K562 (cell line): Measurements from ENCODE around the gene APBB2. TPM values are rescaled to one million over a fixed set of nuclear protein-coding genes. Genes with fewer than 3 reads are reported as not detected.

ENCODE experiments used
- ATAC-seq: fragments of 200-7000 bp; cut with Tn5 transposase; 3 replicates; pipeline ENCODE4 v1.9.1; 2020; ENCODE audit warnings: moderate library complexity
- BruUV-seq: library from RNA; stranded (reverse); fragments of 400-500 nt; replicated peaks from 2 replicates; lab custom pipeline; 2021; lab: Mats Ljungman, UMichigan
- CTCF ChIA-PET: fragments of 300-600 bp; formaldehyde crosslinking; extraction: SDS; loops from one replicate; lab custom pipeline; 2021; ENCODE audit warnings: low intra/inter-chr PET ratio; lab: Yijun Ruan, JAX
- POLR2A ChIA-PET: fragments of 300-600, 350-650 bp; sonication (Branson Sonifier 250); formaldehyde crosslinking; extraction: SDS; loops from one replicate; lab custom pipeline; 2021; ENCODE audit warnings: antibody characterized with exemption, inconsistent platforms; lab: Yijun Ruan, JAX
- DNase-seq, 4 experiments: peaks; one replicate each; pipeline versions ENCODE4 v3.0.0 to v3.0.0-alpha.2; 2011 to 2018; ENCODE audit warnings: low spot score in 3 of 4, mixed read lengths in 3 of 4; ENCODE audit errors: extremely low read depth in 1 of 4
- FAIRE-seq: peaks from 2 replicates; lab custom pipeline; 2011; peaks lifted over from hg19 to GRCh38; lab: Jason Lieb, UNC
- H2AFZ ChIP-seq: 2 replicates; pipeline ENCODE4 v1.6.0; 2011; ENCODE audit warnings: low read depth, low read length, control low read depth, inconsistent platforms
- H3K27ac ChIP-seq: fragments of 200-600 bp; 3 replicates; pipeline ENCODE4 v1.8.0; 2011; ENCODE audit warnings: low read depth, mild to moderate bottlenecking, control low read depth, inconsistent platforms, low read length, moderate library complexity, mixed read lengths; ENCODE audit errors: extremely low read depth
- H3K27me3 ChIP-seq, 2 experiments: fragments of 300-600 bp in 1 of 2; 2 replicates in 1 of 2; 3 replicates in 1 of 2; pipeline versions ENCODE4 v1.6.0 to v1.8.0; 2011; ENCODE audit warnings: inconsistent platforms in 2 of 2, low read length in 2 of 2, mild to moderate bottlenecking in 1 of 2, mixed read lengths in 1 of 2, moderate library complexity in 1 of 2; ENCODE audit not compliant: control insufficient read depth in 2 of 2, insufficient read depth in 2 of 2
- H3K36me3 ChIP-seq: fragments of 300-600 bp; 3 replicates; pipeline ENCODE4 v1.8.0; 2011; ENCODE audit warnings: mild to moderate bottlenecking, low read length, inconsistent platforms; ENCODE audit not compliant: control insufficient read depth, insufficient read depth
- H3K4me1 ChIP-seq, 2 experiments: fragments of 200-600 bp in 1 of 2; replicated peaks in 1 of 2; 2 replicates in 1 of 2; 3 replicates in 1 of 2; pipeline versions ENCODE4 v1.5.1 to v1.8.0; 2011; ENCODE audit warnings: inconsistent platforms in 2 of 2, low read length in 2 of 2, mild to moderate bottlenecking in 1 of 2, mixed read lengths in 1 of 2, moderate library complexity in 1 of 2; ENCODE audit not compliant: control insufficient read depth in 2 of 2, insufficient read depth in 2 of 2
- H3K4me2 ChIP-seq: 2 replicates; pipeline ENCODE4 v1.6.1; 2011; ENCODE audit warnings: low read length, control low read depth, inconsistent platforms, mixed read lengths; ENCODE audit not compliant: insufficient read depth
- H3K4me3 ChIP-seq: fragments of 200-600 bp; sonication (generic), shearing (Covaris generic); 2 replicates; pipeline ENCODE4 v1.5.1; 2016; ENCODE audit warnings: control low read depth, inconsistent platforms
- H3K79me2 ChIP-seq: fragments of 200-600 bp; 3 replicates; pipeline ENCODE4 v1.8.0; 2011; ENCODE audit warnings: low read length, inconsistent platforms; ENCODE audit not compliant: control insufficient read depth, insufficient read depth
- H3K9ac ChIP-seq, 2 experiments: 2 replicates each; pipeline versions ENCODE4 v1.6.0 to v1.6.1; 2011; ENCODE audit warnings: low read depth in 2 of 2, low read length in 2 of 2, control low read depth in 1 of 2, inconsistent platforms in 1 of 2, mild to moderate bottlenecking in 1 of 2, mixed read lengths in 1 of 2; ENCODE audit not compliant: insufficient read depth in 1 of 2
- H3K9me1 ChIP-seq: one replicate; pipeline ENCODE4 v1.6.0; 2011; ENCODE audit warnings: inconsistent platforms, mild to moderate bottlenecking, low read length, moderate library complexity; ENCODE audit not compliant: control insufficient read depth, insufficient read depth
- H3K9me3 ChIP-seq: replicated peaks from 2 replicates; pipeline ENCODE4 v1.5.1; 2011; ENCODE audit warnings: low read depth, low read length, inconsistent platforms; ENCODE audit not compliant: control insufficient read depth, insufficient read depth
- H4K20me1 ChIP-seq: replicated peaks from 2 replicates; pipeline ENCODE4 v1.6.1; 2011; ENCODE audit warnings: low read length, inconsistent platforms, mixed read lengths; ENCODE audit not compliant: control insufficient read depth, insufficient read depth
- E2F4 ChIP-seq: sonication (generic); formaldehyde crosslinking; IDR thresholded peaks from 2 replicates; pipeline ENCODE4 v1.8.0; 2022; ENCODE audit warnings: mild to moderate bottlenecking, low read depth, missing genetic modification reagents
- E2F8 ChIP-seq: fragments of 450-650 bp; IDR thresholded peaks from 2 replicates; pipeline ENCODE4 v1.7.1; 2018; ENCODE audit warnings: mild to moderate bottlenecking, low read depth; ENCODE audit not compliant: partially characterized antibody
- EP400 ChIP-seq: fragments of 450-650 bp; IDR thresholded peaks from 2 replicates; pipeline ENCODE4 v1.6.1; 2017; ENCODE audit warnings: antibody characterized with exemption, mild to moderate bottlenecking, moderate library complexity
- ETV6 ChIP-seq, 3 experiments: fragments of 150-350 bp in 1 of 3; sonication (generic) in 1 of 3; formaldehyde crosslinking in 1 of 3; IDR thresholded peaks; 2 replicates each; pipeline versions ENCODE4 v1.6.1 to v1.8.0; 2014 to 2022; ENCODE audit warnings: borderline replicate concordance in 2 of 3, low read depth in 2 of 3, antibody characterized with exemption in 1 of 3, low read length in 1 of 3, mild to moderate bottlenecking in 1 of 3, missing genetic modification reagents in 1 of 3
- JUNB ChIP-seq: fragments of 450-650 bp; formaldehyde crosslinking; conservative IDR thresholded peaks from 2 replicates; pipeline ENCODE4 v1.4.0; 2020; ENCODE audit warnings: mild to moderate bottlenecking
- MXD1 ChIP-seq: fragments of 250-450 bp; sonication (Bioruptor Pico); IDR thresholded peaks from 2 replicates; pipeline ENCODE4 v1.8.0; 2021; ENCODE audit warnings: borderline replicate concordance, mild to moderate bottlenecking, moderate library complexity; ENCODE audit not compliant: poor library complexity, severe bottlenecking
- NCOA2 ChIP-seq, 2 experiments: fragments of 450-650 bp; IDR thresholded peaks; 2 replicates each; pipeline ENCODE4 v1.6.1; 2018; ENCODE audit warnings: mild to moderate bottlenecking in 2 of 2, moderate library complexity in 1 of 2; ENCODE audit not compliant: partially characterized antibody in 2 of 2
- NFE2 ChIP-seq: IDR thresholded peaks from 2 replicates; pipeline ENCODE4 v1.6.1; 2014; ENCODE audit warnings: antibody characterized with exemption, low read depth
- PREB ChIP-seq: sonication (generic); formaldehyde crosslinking; IDR thresholded peaks from 2 replicates; pipeline ENCODE4 v1.8.1; 2023; ENCODE audit warnings: mild to moderate bottlenecking, missing genetic modification reagents
- PRMT5 ChIP-seq: sonication (generic); formaldehyde crosslinking; IDR thresholded peaks from 2 replicates; pipeline ENCODE4 v1.5.0; 2020; ENCODE audit warnings: missing genetic modification reagents
- THRA ChIP-seq: fragments of 450-650 bp; IDR thresholded peaks from 2 replicates; pipeline ENCODE4 v1.6.1; 2017; ENCODE audit warnings: mild to moderate bottlenecking, moderate library complexity
- U2AF2 ChIP-seq: fragments of 200-400 bp; formaldehyde crosslinking; optimal IDR thresholded peaks from 2 replicates; pipeline ENCODE3; 2017; ENCODE audit warnings: low read depth, mild to moderate bottlenecking, low read length
- XRCC3 ChIP-seq: fragments of 450-650 bp; IDR thresholded peaks from 2 replicates; pipeline ENCODE4 v1.6.1; 2017; ENCODE audit warnings: mild to moderate bottlenecking, moderate library complexity
- ZNF197 ChIP-seq: fragments of 200-800 bp; sonication (Bioruptor generic); IDR thresholded peaks from 2 replicates; pipeline ENCODE4 v1.6.1; 2016; ENCODE audit warnings: low read depth, missing genetic modification characterization, missing compliant biosample characterization
- ZNF354B ChIP-seq: fragments of 250-450 bp; sonication (Bioruptor Pico); IDR thresholded peaks from 2 replicates; pipeline ENCODE4 v1.4.0; 2020
- WGBS: fragments of 100-300 bp; shearing (Covaris generic); methylation state at CpG from one replicate; pipeline ENCODE4 v1.1.6; 2016; ENCODE audit warnings: low coverage, mixed read lengths; ENCODE audit not compliant: insufficient coverage; ENCODE audit errors: missing lambda C conversion rate; 5-methylcytosine and 5-hydroxymethylcytosine counted together
- in situ Hi-C: fragments of 300-500 bp; cut with MboI; formaldehyde crosslinking; loops from 4 replicates; pipeline ENCODE4 v1.15.0; 2018; ENCODE audit warnings: inconsistent platforms, mixed read lengths
- intact Hi-C: fragments of 100-400 bp; cut with micrococcal nuclease; formaldehyde crosslinking; loops from 2 replicates; pipeline ENCODE4 v1.14.2; 2022
- polyA plus RNA-seq, 8 experiments: library from polyadenylated mRNA; depleted of rRNA in 4 of 8; stranded (reverse) in 5 of 8; unstranded in 3 of 8; fragments of >200 nt; fragmentation: Nextera tagmentation in 2 of 8; fragmentation: Illumina TruSeq in 1 of 8; extraction: Ambion mirVana in 2 of 8; extraction: Trizol in 1 of 8; gene quantifications; 2 replicates each; pipeline versions ENCODE4 v1.2.1 to v1.2.3, GENCODE V29; 2011 to 2014; ENCODE audit warnings: inconsistent platforms in 1 of 8, missing spikeins in 1 of 8
- total RNA-seq, 7 experiments: library from RNA; depleted of rRNA in 6 of 7; stranded (reverse); fragments of >200 nt in 6 of 7; fragmentation: Illumina TruSeq in 2 of 7; extraction: Trizol in 2 of 7; gene quantifications; 2 replicates each; pipeline versions ENCODE4 v1.2.1 to v1.2.3, GENCODE V29; 2011 to 2021; ENCODE audit warnings: low replicate concordance in 1 of 7

The APBB2 gene
- total and polyA plus RNA-seq, 9 of the 15 experiments (the other 6 are each of a cell fraction or from before 2014, with no cell fraction given) = 0.08 to 2.1 (median 1.4) TPM

DNA sequence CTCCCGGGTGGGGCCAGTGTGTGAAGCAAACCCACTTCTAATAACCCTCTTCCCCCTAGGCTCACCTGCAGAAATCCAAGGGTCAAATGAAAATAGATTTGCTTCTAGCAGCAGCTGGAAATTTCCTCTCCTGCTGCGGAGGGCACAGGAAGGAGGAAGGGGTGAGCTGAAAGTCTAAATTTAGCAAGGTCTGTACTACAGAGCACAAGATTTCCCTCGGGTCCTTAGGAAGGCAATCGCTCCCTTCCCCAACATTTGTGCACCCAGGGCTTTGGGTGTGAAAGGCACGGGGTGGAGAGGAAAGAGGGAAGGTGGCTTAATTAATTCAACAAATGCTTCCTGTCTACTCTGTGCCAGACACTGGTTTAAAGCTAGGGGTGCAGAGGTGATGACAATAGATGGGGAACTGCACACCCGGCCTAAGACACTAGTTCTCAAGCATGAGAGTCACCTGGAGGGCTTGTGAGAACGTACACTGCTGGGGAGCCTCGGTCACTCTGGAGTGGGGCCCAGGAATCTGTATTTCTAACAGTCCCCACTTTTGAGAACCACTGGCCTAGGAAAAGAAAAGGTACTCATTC lies 260.2 kb downstream of the APBB2 start:
- no peak for ATAC-seq
- FAIRE-seq = no peak
- WGBS = 2% methylated on average over 8 of the region's 8 CpGs
- POLR2A ChIA-PET = no interaction called here
- no peaks in the 10 kb centered on the region for H3K36me3 ChIP-seq
- no peaks in the 10 kb centered on the region for H4K20me1 ChIP-seq
- no peaks in the 10 kb centered on the region for H3K4me1 ChIP-seq
- H3K9ac ChIP-seq = no peak overlapping the region
- in situ Hi-C loops (no loop called here), intact Hi-C loops (no loop called here)
- no peak for DNase-seq
- peaks cover 0 to 25% of the 10 kb centered on the region in 2 experiments; a peak in 3 of 5 replicates for H3K27me3 ChIP-seq
- H3K4me2 ChIP-seq = no peak overlapping the region
- no peak overlapping the region for H3K27ac ChIP-seq
- H3K9me3 ChIP-seq = no peaks in the 10 kb centered on the region
- no peak overlapping the region for H2AFZ ChIP-seq
- no peaks in the 10 kb centered on the region for H3K79me2 ChIP-seq
- no peak overlapping the region for H3K4me3 ChIP-seq
- no peaks in the 10 kb centered on the region for H3K9me1 ChIP-seq
- CTCF ChIA-PET = no interaction called here
- BruUV-seq = no TSS peak
- TF ChIP-seq JUNB (CRISPR knock-in tag) = no peak
- no peak for TF ChIP-seq ETV6 (IDR thresholded peaks at IDR 0.05; ENCODE audit: borderline replicate concordance in 1 of 2, low read depth in 2 of 2, low read length in 1 of 2)
- no peak for TF ChIP-seq ETV6 (CRISPR knock-in tag; IDR thresholded peaks at IDR 0.05; ENCODE audit: borderline replicate concordance)
- TF ChIP-seq XRCC3 = no peak
- TF ChIP-seq NCOA2 (IDR thresholded peaks at IDR 0.05; ENCODE audit: partially characterized antibody in 2 of 2) = no peak
- TF ChIP-seq THRA = no peak
- TF ChIP-seq MXD1 (CRISPR knock-in tag) = no peak
- no peak for TF ChIP-seq ZNF197 (CRISPR knock-in tag)
- TF ChIP-seq E2F4 (CRISPR knock-in tag) = no peak
- no peak for TF ChIP-seq EP400
- no peak for TF ChIP-seq E2F8
- no peak for TF ChIP-seq NFE2
- TF ChIP-seq U2AF2 = no peak
- TF ChIP-seq ZNF354B (CRISPR knock-in tag) = no peak
- no peak for TF ChIP-seq PREB (CRISPR knock-in tag)
- no peak for TF ChIP-seq PRMT5 (CRISPR knock-in tag)
